GM19467 (cell line): ENCODE data around the gene VCL.
"Not testable (repeated sequence)": the region's sequence is repeated elsewhere in the genome, so short reads cannot be mapped to it uniquely, and the experiment has no call there.

Source experiments
- ATAC-seq: cut with Tn5 transposase; IDR thresholded peaks from one replicate; pipeline ENCODE4 v1.9.1; 2021; ENCODE audit warnings: mild to moderate bottlenecking, moderate library complexity; ENCODE audit not compliant: unreplicated experiment

VCL gene

GRCh38 chr10:74099420-74099819 lies 101.5 kb downstream of the VCL start:
- no peak for ATAC-seq

GRCh38 chr10:74099836-74100235 lies 101.9 kb downstream of the VCL start:
- no peak for ATAC-seq

GRCh38 chr10:74103560-74104258 lies 105.8 kb downstream of the VCL start:
- no peak for ATAC-seq

GRCh38 chr10:74104480-74104879 lies 106.6 kb downstream of the VCL start:
- no peak for ATAC-seq

GRCh38 chr10:74104996-74105395 lies 107.1 kb downstream of the VCL start:
- ATAC-seq, result no peak

GRCh38 chr10:74107391-74107790 lies 109.5 kb downstream of the VCL start:
- ATAC-seq, result no peak

- ATAC-seq, result no peak
Measured at GRCh38 chr10:74109452-74109851, 111.5 kb downstream of the VCL start.

- ATAC-seq, result no peak
Measured at GRCh38 chr10:74110120-74110519, 112.2 kb downstream of the VCL start.

GRCh38 chr10:74111799-74112198 lies 113.9 kb downstream of the VCL start:
- no peak for ATAC-seq

GRCh38 chr10:74113546-74113945 lies 115.6 kb downstream of the VCL start:
- ATAC-seq, result no peak

GRCh38 chr10:74114041-74114448 lies 116.1 kb downstream of the VCL start:
- ATAC-seq, result no peak

- no peak for ATAC-seq
Measured at GRCh38 chr10:74117738-74118137, 119.8 kb downstream of the VCL start.

GRCh38 chr10:74118804-74119203 lies 120.9 kb downstream of the VCL start:
- ATAC-seq, result no peak

GRCh38 chr10:74120911-74121310 lies 123.0 kb downstream of the VCL start:
- no peak for ATAC-seq

- ATAC-seq, result no peak
Measured at GRCh38 chr10:74121368-74121767, 123.5 kb downstream of the VCL start.

- no peak for ATAC-seq
Measured at GRCh38 chr10:74122060-74122459, 124.1 kb downstream of the VCL start.

GRCh38 chr10:74123081-74123480 lies 125.2 kb downstream of the VCL start:
- no peak for ATAC-seq

GRCh38 chr10:74133923-74134820 lies 136.3 kb downstream of the VCL start:
- no peak for ATAC-seq

GRCh38 chr10:74135452-74135851 lies 137.5 kb downstream of the VCL start:
- ATAC-seq, result no peak

GRCh38 chr10:74137992-74138391 lies 140.1 kb downstream of the VCL start:
- ATAC-seq, result no peak

- not testable (repeated sequence) for ATAC-seq
Measured at GRCh38 chr10:74138596-74138995, 140.7 kb downstream of the VCL start.

GRCh38 chr10:74139981-74140380 lies 142.1 kb downstream of the VCL start:
- ATAC-seq, result no peak
